Prostate gland (tissue), 1 donor: ENCODE results near the gene CREB1.

Experiments used
- POLR2A ChIP-seq: fragments of 450-650 bp; IDR thresholded peaks from one replicate; pipeline ENCODE4 v1.6.1; 2016; ENCODE audit warnings: antibody characterized with exemption, mild to moderate bottlenecking
- POLR2AphosphoS5 ChIP-seq: sonication (generic); formaldehyde crosslinking; IDR thresholded peaks from one replicate; pipeline ENCODE4 v1.6.1; 2017; ENCODE audit warnings: antibody characterized with exemption

- TF ChIP-seq POLR2A, result no peak
- no peak for TF ChIP-seq POLR2AphosphoS5
Observed at GRCh38 chr2:207534417-207534816, 4.7 kb downstream of the CREB1 start.
